Epithelial cell of esophagus (primary cell): Measurements from ENCODE around the gene MBD4.

ENCODE experiments used
- DNase-seq: peaks from one replicate; pipeline ENCODE4 v3.0.0; 2010; ENCODE audit warnings: low read depth
- H3K4me3 ChIP-seq: 2 replicates; pipeline ENCODE4 v1.5.1; 2011; ENCODE audit warnings: mild to moderate bottlenecking, low read length, control low read depth
- CTCF ChIP-seq: IDR thresholded peaks from 2 replicates; pipeline ENCODE4 v1.5.1; 2011; ENCODE audit warnings: low read depth, mild to moderate bottlenecking, low read length, control low read depth, inconsistent platforms; ENCODE audit not compliant: insufficient read depth; ENCODE audit errors: missing control alignments

MBD4 gene

DNA sequence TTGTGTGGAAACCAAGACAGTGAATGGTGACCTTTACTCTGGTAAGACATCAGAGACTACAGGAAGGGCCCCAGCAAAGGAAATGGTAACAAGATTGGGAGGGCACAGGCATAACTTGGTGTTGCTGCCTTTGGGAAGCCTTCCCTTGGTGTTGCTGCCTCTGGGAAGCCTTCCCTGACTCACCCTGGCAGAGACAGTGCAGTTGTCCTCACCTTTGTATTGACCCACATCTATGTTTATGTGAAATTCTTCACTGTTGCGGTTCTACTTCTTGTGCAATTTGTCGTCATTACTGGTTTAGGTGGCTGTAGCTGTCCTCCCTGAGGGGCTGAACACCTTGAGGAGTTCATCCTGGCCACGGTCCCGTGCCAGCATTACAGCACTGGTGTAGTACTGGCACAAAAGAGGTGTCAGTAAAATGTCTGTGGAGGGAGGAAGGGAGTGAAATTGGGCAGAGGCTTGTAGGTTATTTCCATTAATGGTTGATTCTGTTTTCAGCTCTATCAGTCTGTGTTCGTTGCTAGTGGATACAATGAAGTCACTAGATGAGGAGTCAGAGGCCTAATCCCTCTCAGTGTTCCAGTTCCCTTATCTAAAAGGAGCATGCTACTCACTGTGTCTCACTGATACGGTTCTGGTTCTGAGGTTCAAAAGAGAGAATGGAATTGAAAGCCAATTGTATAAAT lies 21.9 kb upstream of the MBD4 start:
- peak; percentile 46 for DNase-seq
- no peak for TF ChIP-seq CTCF
- no peak overlapping the region for H3K4me3 ChIP-seq

GRCh38 chr3:129461022-129461421 lies 21.3 kb upstream of the MBD4 start:
- H3K4me3 ChIP-seq, result no peak overlapping the region
- DNase-seq, result peak; percentile 57
- no peak for TF ChIP-seq CTCF

- DNase-seq, result no peak
- H3K4me3 ChIP-seq, result no peak overlapping the region
- no peak for TF ChIP-seq CTCF
Measured at GRCh38 chr3:129460572-129460971, 20.8 kb upstream of the MBD4 start.

DNA sequence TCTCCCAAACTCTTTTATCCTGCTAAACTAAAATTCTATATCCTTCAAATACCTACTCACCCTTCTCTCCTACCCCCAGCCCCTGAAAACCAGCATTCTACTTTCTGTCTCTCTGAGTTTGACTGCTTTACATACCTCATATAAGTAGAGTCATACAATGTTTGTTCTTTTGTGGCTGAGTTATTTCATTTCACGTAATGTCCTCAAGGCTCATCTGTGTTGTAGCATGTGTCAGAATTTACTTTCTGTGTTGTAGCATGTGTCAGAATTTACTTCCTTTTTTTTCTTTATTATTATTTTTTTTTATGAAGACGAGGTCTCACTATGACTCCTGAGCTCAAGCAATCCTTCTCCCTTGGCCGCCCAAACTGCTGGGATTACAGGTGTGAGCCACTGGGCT lies 20.4 kb upstream of the MBD4 start:
- TF ChIP-seq CTCF, result no peak
- no peak overlapping the region for H3K4me3 ChIP-seq
- DNase-seq, result no peak

DNA sequence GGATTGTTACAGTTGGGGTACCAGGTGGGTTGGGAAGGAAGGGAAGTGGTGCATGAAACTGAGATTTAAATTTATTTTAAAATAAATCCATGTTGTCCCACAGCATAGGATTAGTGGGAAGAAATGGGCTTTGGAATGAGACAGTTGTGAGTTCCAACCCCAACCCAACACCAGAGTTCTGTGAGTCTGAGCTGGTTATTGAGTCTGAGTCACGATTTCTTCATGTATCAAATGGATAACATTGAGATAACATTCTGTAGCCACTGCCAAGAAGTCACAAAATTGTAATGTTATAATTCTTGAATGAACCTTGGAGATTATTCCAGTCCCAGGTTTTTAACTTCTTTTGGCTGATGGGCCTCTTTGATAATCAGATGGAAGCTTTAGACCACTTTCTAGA lies 14.0 kb upstream of the MBD4 start:
- no peak for DNase-seq
- no peak overlapping the region for H3K4me3 ChIP-seq
- TF ChIP-seq CTCF, result no peak

- peak; percentile 75 for DNase-seq
- H3K4me3 ChIP-seq, result no peak overlapping the region
- no peak for TF ChIP-seq CTCF
Measured at GRCh38 chr3:129449279-129450115, 9.7 kb upstream of the MBD4 start.
